Natural killer cell (primary cell): ENCODE results near the gene SHC2. TPM values are rescaled to one million over a fixed set of nuclear protein-coding genes. Genes with fewer than 3 reads are reported as not detected.
"Not testable (repeated sequence)": the region's sequence is repeated elsewhere in the genome, so short reads cannot be mapped to it uniquely, and the experiment has no call there.

ENCODE experiments used
- ATAC-seq, 3 donors: fragments of 150-1000 bp in 2 of 3; fragments of 200-7000 bp in 1 of 3; cut with Tn5 transposase; 1 replicate in 1 of 3; 2 replicates in 2 of 3; pipeline ENCODE4 v1.10.0; 2021; ENCODE audit warnings: mild to moderate bottlenecking in 2 of 3, moderate library complexity in 2 of 3
- DNase-seq, 2 donors: peaks; one replicate each; pipeline versions ENCODE4 v3.0.0 to v3.0.0-alpha.2; 2013 to 2021; ENCODE audit warnings: mixed read lengths in 1 of 2
- H3K27ac ChIP-seq: one replicate; pipeline ENCODE4 v1.5.1; 2013; ENCODE audit warnings: mild to moderate bottlenecking, low read length
- H3K27me3 ChIP-seq: one replicate; pipeline ENCODE4 v1.6.1; 2013; ENCODE audit warnings: low read length; ENCODE audit not compliant: control insufficient read depth, insufficient read depth
- H3K36me3 ChIP-seq: one replicate; pipeline ENCODE4 v1.6.1; 2013; ENCODE audit warnings: low read length; ENCODE audit not compliant: control insufficient read depth, insufficient read depth
- H3K4me1 ChIP-seq: one replicate; pipeline ENCODE4 v1.6.1; 2013; ENCODE audit warnings: low read length; ENCODE audit not compliant: control insufficient read depth, insufficient read depth
- H3K4me3 ChIP-seq: one replicate; pipeline ENCODE4 v1.5.1; 2013; ENCODE audit warnings: low read length
- H3K9me3 ChIP-seq: one replicate; pipeline ENCODE4 v1.6.1; 2013; ENCODE audit warnings: low read length; ENCODE audit not compliant: control insufficient read depth, insufficient read depth
- H3K27ac Mint-ChIP-seq, 2 donors: one replicate each; pipeline ENCODE4 v1.8.0; 2022; ENCODE audit warnings: mild to moderate bottlenecking in 2 of 2, mixed read lengths in 2 of 2, moderate library complexity in 1 of 2
- H3K27me3 Mint-ChIP-seq, 2 donors: one replicate each; pipeline ENCODE4 v1.8.0; 2022; ENCODE audit warnings: low read depth in 2 of 2, mixed read lengths in 2 of 2
- H3K36me3 Mint-ChIP-seq: one replicate; pipeline ENCODE4 v1.8.0; 2022; ENCODE audit warnings: mixed read lengths
- H3K4me1 Mint-ChIP-seq, 2 donors: one replicate each; pipeline ENCODE4 v1.8.0; 2022; ENCODE audit warnings: mixed read lengths in 2 of 2
- H3K4me3 Mint-ChIP-seq: one replicate; pipeline ENCODE4 v1.8.0; 2022; ENCODE audit warnings: mild to moderate bottlenecking, moderate library complexity, mixed read lengths
- H3K9me3 Mint-ChIP-seq, 2 donors: one replicate each; pipeline ENCODE4 v1.8.0; 2022; ENCODE audit warnings: mixed read lengths in 2 of 2
- WGBS: methylation state at CpG from one replicate; pipeline ENCODE4 v1.1.7; 2013; ENCODE audit warnings: missing lambda C conversion rate; ENCODE audit not compliant: insufficient coverage; 5-methylcytosine and 5-hydroxymethylcytosine counted together
- intact Hi-C: fragments of 100-400 bp; cut with micrococcal nuclease; formaldehyde crosslinking; loops from one replicate; pipeline ENCODE4 v1.14.2; 2022
- total RNA-seq, 4 donors: library from RNA; stranded (reverse); fragments of 120-200 nt in 1 of 4; gene quantifications; one replicate each; pipeline versions ENCODE4 v1.2.3 to v1.2.4, GENCODE V29; 2013 to 2022
- TF ChIP-seq, protein P1 (sequence below): fragments of 200-600 bp; IDR thresholded peaks from one replicate; pipeline ENCODE4 v1.8.0; 2022; ENCODE audit warnings: antibody characterized with exemption

Gene SHC2
- total RNA-seq, 3 donors from 2014 or later (not counting 1 experiment from before 2014, with no cell fraction given) = 0.75 TPM; not detected in 2

DNA sequence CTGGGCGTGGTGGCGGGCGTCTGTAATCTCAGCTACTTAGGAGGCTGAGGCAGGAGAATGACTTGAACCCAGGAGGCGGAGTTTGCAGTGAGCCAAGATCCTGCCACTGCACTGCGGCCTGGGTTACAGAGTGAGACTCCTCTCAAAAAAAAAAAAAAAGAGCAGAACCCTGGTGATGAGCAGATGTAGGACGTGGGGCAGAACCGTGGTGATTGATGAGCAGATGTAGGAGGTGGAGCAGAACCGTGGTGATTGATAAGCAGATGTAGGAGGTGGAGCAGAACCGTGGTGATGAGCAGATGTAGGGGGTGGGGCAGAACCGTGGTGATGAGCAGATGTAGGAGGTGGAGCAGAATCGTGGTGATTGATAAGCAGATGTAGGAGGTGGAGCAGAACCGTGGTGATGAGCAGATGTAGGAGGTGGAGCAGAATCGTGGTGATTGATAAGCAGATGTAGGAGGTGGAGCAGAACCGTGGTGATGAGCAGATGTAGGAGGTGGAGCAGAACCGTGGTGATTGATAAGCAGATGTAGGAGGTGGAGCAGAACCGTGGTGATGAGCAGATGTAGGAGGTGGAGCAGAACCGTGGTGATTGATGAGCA lies 80.1 kb downstream of the SHC2 start:
- H3K9me3 ChIP-seq, H3K4me1 ChIP-seq, H3K27ac ChIP-seq, H3K27ac Mint-ChIP-seq, H3K9me3 Mint-ChIP-seq, ATAC-seq, H3K36me3 ChIP-seq, H3K4me3 Mint-ChIP-seq, intact Hi-C loops, H3K4me3 ChIP-seq, DNase-seq, H3K36me3 Mint-ChIP-seq: not testable (repeated sequence)
- WGBS = 94% methylated on average over 5 of the region's 17 CpGs
- Mint-ChIP-seq H3K27me3 (peaks cover 21 to 27% of the 10 kb centered on the region in 2 donors), H3K4me1 (peaks cover 0 to 24% of the 10 kb centered on the region in 2 donors)
- H3K27me3 ChIP-seq = peaks cover 14% of the 10 kb centered on the region

DNA sequence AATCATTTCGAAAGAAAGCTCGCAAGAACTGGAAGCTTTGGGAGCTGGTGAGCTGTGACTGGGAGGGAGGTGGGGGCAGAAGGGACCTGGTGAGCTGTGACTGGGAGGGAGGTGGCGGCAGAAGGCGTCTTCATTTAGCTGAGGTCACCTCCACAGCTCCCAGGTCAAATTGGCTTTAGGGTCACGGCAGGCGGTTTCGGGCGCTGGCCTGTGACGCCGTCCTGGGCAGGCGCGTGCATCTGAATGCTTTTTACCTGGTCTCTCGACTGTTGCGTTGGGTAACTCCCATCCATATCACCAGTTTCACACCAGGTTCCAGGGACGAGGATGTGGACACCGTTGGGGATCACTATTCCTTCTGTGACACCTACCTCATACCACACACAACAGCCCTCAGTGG lies 81.0 kb downstream of the SHC2 start:
- TF ChIP-seq, protein P1, sequence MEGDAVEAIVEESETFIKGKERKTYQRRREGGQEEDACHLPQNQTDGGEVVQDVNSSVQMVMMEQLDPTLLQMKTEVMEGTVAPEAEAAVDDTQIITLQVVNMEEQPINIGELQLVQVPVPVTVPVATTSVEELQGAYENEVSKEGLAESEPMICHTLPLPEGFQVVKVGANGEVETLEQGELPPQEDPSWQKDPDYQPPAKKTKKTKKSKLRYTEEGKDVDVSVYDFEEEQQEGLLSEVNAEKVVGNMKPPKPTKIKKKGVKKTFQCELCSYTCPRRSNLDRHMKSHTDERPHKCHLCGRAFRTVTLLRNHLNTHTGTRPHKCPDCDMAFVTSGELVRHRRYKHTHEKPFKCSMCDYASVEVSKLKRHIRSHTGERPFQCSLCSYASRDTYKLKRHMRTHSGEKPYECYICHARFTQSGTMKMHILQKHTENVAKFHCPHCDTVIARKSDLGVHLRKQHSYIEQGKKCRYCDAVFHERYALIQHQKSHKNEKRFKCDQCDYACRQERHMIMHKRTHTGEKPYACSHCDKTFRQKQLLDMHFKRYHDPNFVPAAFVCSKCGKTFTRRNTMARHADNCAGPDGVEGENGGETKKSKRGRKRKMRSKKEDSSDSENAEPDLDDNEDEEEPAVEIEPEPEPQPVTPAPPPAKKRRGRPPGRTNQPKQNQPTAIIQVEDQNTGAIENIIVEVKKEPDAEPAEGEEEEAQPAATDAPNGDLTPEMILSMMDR = no peak
- Mint-ChIP-seq H3K4me3 (no peak overlapping the region), H3K36me3 (no peaks in the 10 kb centered on the region), H3K9me3 (peaks cover 0 to 5% of the 10 kb centered on the region in 2 donors), H3K27me3 (peaks cover 20 to 23% of the 10 kb centered on the region in 2 donors), H3K27ac (no peak overlapping the region), H3K4me1 (peaks cover 0 to 24% of the 10 kb centered on the region in 2 donors)
- intact Hi-C loops = no loop called here
- ATAC-seq (no peak), DNase-seq (no peak)
- H3K27me3 ChIP-seq = peaks cover 14% of the 10 kb centered on the region
- H3K9me3 ChIP-seq = no peaks in the 10 kb centered on the region
- 88% methylated on average over 16 of the region's 16 CpGs for WGBS
- H3K4me1 ChIP-seq = no peaks in the 10 kb centered on the region
- no peaks in the 10 kb centered on the region for H3K36me3 ChIP-seq
- H3K4me3 ChIP-seq = no peak overlapping the region
- no peak overlapping the region for H3K27ac ChIP-seq

DNA sequence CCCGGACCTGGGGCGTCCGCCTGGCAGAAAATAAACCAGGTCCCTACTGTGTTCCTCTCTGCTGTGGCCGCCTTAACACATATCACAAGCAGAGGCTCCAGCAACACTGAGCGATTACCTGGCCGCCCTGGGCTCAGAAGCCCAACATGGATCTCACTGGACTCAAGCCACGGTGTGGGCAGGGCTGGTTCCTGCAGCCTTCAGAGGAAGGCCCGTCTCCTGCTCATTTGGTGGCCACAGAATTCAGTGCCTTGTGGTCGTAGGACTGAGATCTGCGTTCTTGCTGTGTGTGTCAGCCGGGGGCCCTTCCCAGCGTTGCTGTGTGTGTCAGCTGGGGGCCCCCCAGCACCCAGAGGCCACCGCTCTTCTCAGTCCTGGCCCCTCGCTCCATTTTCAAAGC lies 82.1 kb downstream of the SHC2 start:
- Mint-ChIP-seq H3K4me1 (peaks cover 0 to 20% of the 10 kb centered on the region in 2 donors), H3K4me3 (no peak overlapping the region), H3K9me3 (peaks cover 0 to 5% of the 10 kb centered on the region in 2 donors), H3K27me3 (peaks cover 14% of the 10 kb centered on the region in 2 donors), H3K27ac (no peak overlapping the region), H3K36me3 (no peaks in the 10 kb centered on the region)
- TF ChIP-seq, protein P1 = no peak
- Histone ChIP-seq H3K9me3 (no peaks in the 10 kb centered on the region), H3K4me3 (no peak overlapping the region), H3K27ac (no peak overlapping the region), H3K27me3 (peaks cover 8% of the 10 kb centered on the region), H3K4me1 (no peaks in the 10 kb centered on the region), H3K36me3 (no peaks in the 10 kb centered on the region)
- 90% methylated on average over 14 of the region's 14 CpGs for WGBS
- no peak for DNase-seq
- intact Hi-C loops = no loop called here
- no peak for ATAC-seq

DNA sequence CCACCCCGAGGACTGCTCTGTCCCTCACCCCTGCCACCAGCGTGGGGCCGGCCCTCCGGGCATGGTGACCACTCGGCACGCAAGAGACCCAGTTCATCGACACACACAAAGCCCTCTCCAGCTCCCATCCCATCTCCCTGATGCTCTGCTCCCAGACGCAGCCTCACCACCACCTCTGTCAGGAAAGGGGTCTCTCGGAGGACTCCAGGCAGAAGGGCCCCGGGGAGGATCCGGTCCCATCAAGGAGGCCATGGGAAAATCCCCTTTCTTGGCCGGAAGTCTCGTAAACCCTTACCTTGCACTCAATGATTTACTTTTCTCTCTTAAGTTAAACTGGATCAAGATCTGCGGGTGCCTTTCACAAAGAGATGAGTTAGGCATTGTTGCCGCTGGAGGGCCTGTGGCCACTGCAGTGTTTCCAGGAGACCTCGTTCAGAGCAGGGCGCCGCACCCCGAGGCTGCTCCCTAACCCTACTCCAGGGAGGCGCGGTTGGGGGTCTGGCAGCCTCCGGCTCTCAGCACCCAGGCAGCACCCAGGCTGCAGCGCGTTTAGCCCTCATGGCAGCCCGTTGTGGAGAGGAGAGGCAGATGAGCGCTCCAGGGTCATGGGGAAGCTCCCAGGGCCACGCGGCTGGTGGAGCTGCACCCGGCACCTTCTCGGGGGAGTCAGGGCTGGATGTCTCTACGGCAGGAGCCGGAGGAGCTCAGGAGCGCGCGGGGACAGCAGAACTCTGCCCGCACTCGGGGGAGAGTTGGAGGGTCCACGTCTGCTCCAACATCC lies 82.8 kb downstream of the SHC2 start:
- peak overlapping the region in 1 of 2 donors; percentile 82 for H3K27ac Mint-ChIP-seq
- intact Hi-C loops = no loop called here
- H3K27me3 ChIP-seq = peaks cover 1% of the 10 kb centered on the region
- no peak overlapping the region for H3K4me3 Mint-ChIP-seq
- H3K27ac ChIP-seq = no peak overlapping the region
- H3K36me3 Mint-ChIP-seq = no peaks in the 10 kb centered on the region
- 81% methylated on average over 38 of the region's 38 CpGs for WGBS
- TF ChIP-seq, protein P1 = no peak
- no peak for ATAC-seq
- H3K9me3 ChIP-seq = no peaks in the 10 kb centered on the region
- peaks cover 0 to 5% of the 10 kb centered on the region in 2 donors for H3K9me3 Mint-ChIP-seq
- peaks cover 7 to 10% of the 10 kb centered on the region in 2 donors for H3K27me3 Mint-ChIP-seq
- H3K4me3 ChIP-seq = no peak overlapping the region
- no peaks in the 10 kb centered on the region for H3K36me3 ChIP-seq
- DNase-seq = no peak
- no peaks in the 10 kb centered on the region for H3K4me1 ChIP-seq
- H3K4me1 Mint-ChIP-seq = peaks cover 0 to 15% of the 10 kb centered on the region in 2 donors
